ENCODE results near the gene MAD2L2. TPM values are rescaled to one million over a fixed set of nuclear protein-coding genes. Genes with fewer than 3 reads are reported as not detected.

MAD2L2 gene
- total and polyA plus RNA-seq, 9 of the 15 experiments (the other 6 are each of a cell fraction or from before 2014, with no cell fraction given): 12.4 to 286 (median 143) TPM

GRCh38 chr1:11719313-11720032, 38.5 kb upstream of the MAD2L2 start (continued):
- TF ChIP-seq MNT (conservative IDR thresholded peaks at IDR 0.05): peak in 1 of 2 experiments; percentile 58; a peak in 1 of 4 replicates
- TF ChIP-seq ZNF232 (CRISPR knock-in tag; IDR thresholded peaks at IDR 0.05): peak; percentile 70; the same call in 1 of the 2 replicates
- TF ChIP-seq ATF1 (CRISPR knock-in tag; IDR thresholded peaks at IDR 0.05): no peak
- TF ChIP-seq ATF1 (tag; IDR thresholded peaks at IDR 0.05): peak; percentile 39
- TF ChIP-seq EP400 (IDR thresholded peaks at IDR 0.05): peak; percentile 51; the same call in 1 of the 2 replicates
- peak in 1 of 2 experiments; percentile 53; a peak in 1 of 4 replicates for TF ChIP-seq HDAC1 (IDR thresholded peaks at IDR 0.05)
- no peak for TF ChIP-seq ZNF212 (CRISPR knock-in tag; IDR thresholded peaks at IDR 0.05)
- TF ChIP-seq SMAD4 (CRISPR knock-in tag; conservative IDR thresholded peaks at IDR 0.05): 0 out of 2 replicates have a peak, but pooled peaks have one; percentile 17
- peak; percentile 53 for TF ChIP-seq BHLHE40 (IDR thresholded peaks at IDR 0.05; ENCODE audit: low read length)
- 0 out of 4 replicates have a peak, but pooled peaks of 1 of the 2 experiments have one; percentile 13 for TF ChIP-seq FOXA3 (CRISPR knock-in tag; conservative IDR thresholded peaks at IDR 0.05 in 1 of 2, IDR thresholded peaks at IDR 0.05 in 1 of 2)
- TF ChIP-seq SMARCC2 (IDR thresholded peaks at IDR 0.05; ENCODE audit: low read depth): no peak
- peak; percentile 77 for TF ChIP-seq GATAD2A (IDR thresholded peaks at IDR 0.05)
- TF ChIP-seq EGR1 (conservative IDR thresholded peaks at IDR 0.05): peak; percentile 16; the same call in 1 of the 2 replicates
- TF ChIP-seq ZNF511 (CRISPR knock-in tag; IDR thresholded peaks at IDR 0.05): peak; percentile 61; the same call in 1 of the 2 replicates
- peak; percentile 82 for TF ChIP-seq LCOR (CRISPR knock-in tag; IDR thresholded peaks at IDR 0.05)
- 0 out of 4 replicates have a peak, but pooled peaks of 1 of the 2 experiments have one; percentile 26 for TF ChIP-seq FOXK2 (conservative IDR thresholded peaks at IDR 0.05 in 1 of 2, IDR thresholded peaks at IDR 0.05 in 1 of 2; ENCODE audit: low read depth in 2 of 2)
- TF ChIP-seq ZNF263 (CRISPR knock-in tag; IDR thresholded peaks at IDR 0.05; ENCODE audit: borderline replicate concordance): peak; percentile 57; the same call in 1 of the 2 replicates
- TF ChIP-seq, protein P1, sequence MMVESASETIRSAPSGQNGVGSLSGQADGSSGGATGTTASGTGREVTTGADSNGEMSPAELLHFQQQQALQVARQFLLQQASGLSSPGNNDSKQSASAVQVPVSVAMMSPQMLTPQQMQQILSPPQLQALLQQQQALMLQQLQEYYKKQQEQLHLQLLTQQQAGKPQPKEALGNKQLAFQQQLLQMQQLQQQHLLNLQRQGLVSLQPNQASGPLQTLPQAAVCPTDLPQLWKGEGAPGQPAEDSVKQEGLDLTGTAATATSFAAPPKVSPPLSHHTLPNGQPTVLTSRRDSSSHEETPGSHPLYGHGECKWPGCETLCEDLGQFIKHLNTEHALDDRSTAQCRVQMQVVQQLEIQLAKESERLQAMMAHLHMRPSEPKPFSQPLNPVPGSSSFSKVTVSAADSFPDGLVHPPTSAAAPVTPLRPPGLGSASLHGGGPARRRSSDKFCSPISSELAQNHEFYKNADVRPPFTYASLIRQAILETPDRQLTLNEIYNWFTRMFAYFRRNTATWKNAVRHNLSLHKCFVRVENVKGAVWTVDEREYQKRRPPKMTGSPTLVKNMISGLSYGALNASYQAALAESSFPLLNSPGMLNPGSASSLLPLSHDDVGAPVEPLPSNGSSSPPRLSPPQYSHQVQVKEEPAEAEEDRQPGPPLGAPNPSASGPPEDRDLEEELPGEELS (CRISPR knock-in tag; IDR thresholded peaks at IDR 0.05; ENCODE audit: borderline replicate concordance): 0 out of 2 replicates have a peak, but pooled peaks have one; percentile 72
- TF ChIP-seq, protein P2, sequence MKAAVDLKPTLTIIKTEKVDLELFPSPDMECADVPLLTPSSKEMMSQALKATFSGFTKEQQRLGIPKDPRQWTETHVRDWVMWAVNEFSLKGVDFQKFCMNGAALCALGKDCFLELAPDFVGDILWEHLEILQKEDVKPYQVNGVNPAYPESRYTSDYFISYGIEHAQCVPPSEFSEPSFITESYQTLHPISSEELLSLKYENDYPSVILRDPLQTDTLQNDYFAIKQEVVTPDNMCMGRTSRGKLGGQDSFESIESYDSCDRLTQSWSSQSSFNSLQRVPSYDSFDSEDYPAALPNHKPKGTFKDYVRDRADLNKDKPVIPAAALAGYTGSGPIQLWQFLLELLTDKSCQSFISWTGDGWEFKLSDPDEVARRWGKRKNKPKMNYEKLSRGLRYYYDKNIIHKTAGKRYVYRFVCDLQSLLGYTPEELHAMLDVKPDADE (conservative IDR thresholded peaks at IDR 0.05; ENCODE audit: control insufficient read depth, low read depth, low read length): 0 out of 2 replicates have a peak, but pooled peaks have one; percentile 43
- TF ChIP-seq RAD21 (CRISPR knock-in tag; conservative IDR thresholded peaks at IDR 0.05 in 1 of 2, IDR thresholded peaks at IDR 0.05 in 1 of 2): peak; percentile 98 to 99
- no peak for TF ChIP-seq PKNOX1 (IDR thresholded peaks at IDR 0.05)
